HG03442 (cell line): ENCODE data around the gene SERPINB12.

Experiments
- ATAC-seq: cut with Tn5 transposase; IDR thresholded peaks from one replicate; pipeline ENCODE4 v1.9.1; 2021; ENCODE audit warnings: mild to moderate bottlenecking, moderate library complexity; ENCODE audit not compliant: unreplicated experiment

SERPINB12 gene

DNA sequence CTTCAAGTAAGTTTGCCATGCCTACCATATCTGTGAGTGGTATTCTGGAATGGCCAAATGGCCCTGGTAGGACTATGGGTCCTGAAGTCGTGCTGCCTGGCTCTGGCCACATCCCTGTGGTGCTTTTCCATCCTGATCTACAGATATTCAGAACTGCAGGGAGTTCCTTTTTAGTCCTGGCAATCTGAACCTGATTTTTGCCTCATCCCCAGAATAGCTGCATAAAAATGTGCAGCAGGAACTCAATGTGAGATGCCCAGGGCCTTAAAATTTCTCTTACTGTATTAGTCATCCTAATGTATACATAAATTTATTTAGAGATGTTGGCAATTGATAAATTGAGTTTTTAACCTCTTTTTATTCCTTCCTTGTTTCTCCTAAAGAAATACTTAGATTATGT is 50.3 kb downstream of the SERPINB12 start:
- no peak for ATAC-seq

GRCh38 chr18:63596964-63597363 is 54.8 kb downstream of the SERPINB12 start:
- ATAC-seq = no peak

DNA sequence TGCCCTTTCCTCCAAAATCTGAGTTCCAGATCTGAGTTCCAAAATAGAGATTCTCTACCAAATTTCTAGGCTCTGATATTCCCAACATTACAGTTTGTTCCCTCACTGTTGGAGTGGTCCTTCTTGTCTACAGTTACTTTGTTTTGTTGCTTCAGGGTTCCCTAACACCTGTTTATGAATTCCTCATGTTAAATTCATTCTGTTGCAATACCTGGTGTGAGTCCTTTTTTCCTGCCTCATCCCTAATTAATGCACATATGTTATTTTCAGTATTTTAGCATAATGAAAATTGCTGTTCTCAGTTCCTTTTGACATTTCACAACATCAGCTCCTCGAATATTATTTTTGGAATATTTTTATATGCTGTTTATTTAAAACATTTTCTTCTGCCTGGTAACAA is 61.2 kb downstream of the SERPINB12 start:
- no peak for ATAC-seq

GRCh38 chr18:63603772-63604171 is 61.6 kb downstream of the SERPINB12 start:
- peak; percentile 98 for ATAC-seq

DNA sequence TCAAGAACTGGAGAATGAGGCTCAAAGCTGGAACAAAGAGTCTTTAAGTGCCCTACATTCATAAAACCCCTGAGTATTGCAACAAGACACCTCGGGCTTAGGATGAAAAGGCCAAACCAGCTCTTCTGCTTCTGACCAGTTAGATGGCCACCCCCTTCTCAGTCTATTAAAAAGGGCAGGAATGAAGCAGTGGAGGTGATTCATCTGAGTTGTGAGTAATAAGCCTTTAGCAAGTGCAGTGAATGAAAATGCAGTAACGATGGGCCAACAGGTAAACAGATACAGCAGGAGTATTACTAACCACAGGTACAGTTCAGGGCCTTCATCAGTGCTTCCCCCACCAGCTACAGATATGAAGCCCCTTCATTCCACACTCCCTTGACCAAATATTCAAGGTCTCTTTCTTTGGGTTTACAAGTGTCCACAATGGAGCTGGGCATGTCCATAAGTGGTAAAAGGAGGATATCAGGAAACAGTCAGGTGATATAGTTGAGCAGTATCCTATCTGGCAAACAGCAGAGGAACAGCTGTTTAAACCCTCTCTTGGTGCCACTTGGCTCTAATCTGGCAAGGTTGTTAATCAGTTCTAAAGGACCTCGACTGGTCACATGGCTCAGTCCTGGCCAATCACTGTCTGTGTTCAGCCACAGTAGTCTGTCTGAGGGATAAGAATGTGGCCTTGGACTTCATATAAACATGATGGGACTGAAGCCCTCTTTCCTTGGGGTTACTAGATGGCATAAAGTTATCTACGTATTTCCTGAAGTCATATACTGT is 62.8 kb downstream of the SERPINB12 start:
- ATAC-seq = no peak

- ATAC-seq = no peak
These were observed 64.4 kb downstream of the SERPINB12 start for GRCh38 chr18:63606526-63606925.

GRCh38 chr18:63613420-63613819 is 71.3 kb downstream of the SERPINB12 start:
- no peak for ATAC-seq

GRCh38 chr18:63617049-63617914 is 75.1 kb downstream of the SERPINB12 start:
- peak; percentile 86 for ATAC-seq

DNA sequence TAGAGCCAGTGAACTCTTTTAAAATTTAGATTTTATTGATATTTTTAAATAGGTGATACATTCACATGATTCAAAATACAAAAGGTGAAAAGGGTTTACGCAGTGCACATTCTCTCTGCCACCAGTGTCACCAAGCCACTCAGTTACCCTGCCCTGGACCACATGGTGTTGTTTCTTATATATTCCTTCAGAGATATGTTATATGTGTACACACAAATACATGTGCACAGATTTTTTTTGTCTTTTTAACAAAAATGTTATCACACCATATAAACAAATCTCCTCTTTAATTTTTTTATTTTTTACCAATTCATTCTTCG is 75.7 kb downstream of the SERPINB12 start:
- no peak for ATAC-seq
